CD8-positive, alpha-beta memory T cell (primary cell): Measurements from ENCODE around the gene DNM2. TPM values are rescaled to one million over a fixed set of nuclear protein-coding genes. Genes with fewer than 3 reads are reported as not detected.

Source experiments
- CTCF ChIA-PET: fragments of 350-600 bp; sonication (Branson Sonifier 250); formaldehyde crosslinking; loops from one replicate; lab custom pipeline; 2021; ENCODE audit warnings: antibody characterized with exemption; lab: Charles Lee
- POLR2A ChIA-PET: fragments of 350-600 bp; sonication (Branson Sonifier 250); formaldehyde crosslinking; loops from one replicate; lab custom pipeline; 2021; ENCODE audit warnings: antibody characterized with exemption; lab: Charles Lee
- DNase-seq, 5 donors: peaks; one replicate each; pipeline versions ENCODE4 v3.0.0 to v3.0.0-alpha.2; 2020 to 2022; ENCODE audit warnings: mixed read lengths in 1 of 5
- H3K27ac ChIP-seq: one replicate; pipeline ENCODE4 v1.7.0; 2013; ENCODE audit warnings: low read depth, mild to moderate bottlenecking, low read length, moderate library complexity
- H3K27me3 ChIP-seq: 2 replicates; pipeline ENCODE4 v1.7.0; 2013; ENCODE audit warnings: low read length, mild to moderate bottlenecking; ENCODE audit not compliant: insufficient read depth, poor library complexity, severe bottlenecking
- H3K36me3 ChIP-seq: 2 replicates; pipeline ENCODE4 v1.7.0; 2013; ENCODE audit warnings: mild to moderate bottlenecking, low read length, moderate library complexity; ENCODE audit not compliant: insufficient read depth
- H3K4me1 ChIP-seq: 2 replicates; pipeline ENCODE4 v1.7.0; 2013; ENCODE audit warnings: mild to moderate bottlenecking, low read length, moderate library complexity; ENCODE audit not compliant: insufficient read depth
- H3K4me3 ChIP-seq: 2 replicates; pipeline ENCODE4 v1.7.0; 2013; ENCODE audit warnings: mild to moderate bottlenecking, low read length
- H3K9me3 ChIP-seq: 2 replicates; pipeline ENCODE4 v1.7.0; 2013; ENCODE audit warnings: mild to moderate bottlenecking, low read length
- H3K27ac Mint-ChIP-seq, 8 donors: one replicate each; pipeline ENCODE4 v1.8.0; 2020 to 2021; ENCODE audit warnings: mixed read lengths in 8 of 8, mild to moderate bottlenecking in 6 of 8, inconsistent platforms in 3 of 8, moderate library complexity in 3 of 8
- H3K27me3 Mint-ChIP-seq, 2 donors: one replicate each; pipeline ENCODE4 v1.8.0; 2020 to 2021; ENCODE audit warnings: mixed read lengths in 2 of 2, mild to moderate bottlenecking in 1 of 2, moderate library complexity in 1 of 2
- H3K36me3 Mint-ChIP-seq, 3 donors: one replicate each; pipeline ENCODE4 v1.8.0; 2020 to 2021; ENCODE audit warnings: mixed read lengths in 3 of 3, inconsistent platforms in 1 of 3, mild to moderate bottlenecking in 1 of 3
- H3K4me1 Mint-ChIP-seq, 3 donors: one replicate each; pipeline ENCODE4 v1.8.0; 2020 to 2021; ENCODE audit warnings: mixed read lengths in 3 of 3, inconsistent platforms in 1 of 3, mild to moderate bottlenecking in 1 of 3
- H3K4me3 Mint-ChIP-seq, 7 donors: one replicate each; pipeline ENCODE4 v1.8.0; 2020 to 2021; ENCODE audit warnings: mixed read lengths in 7 of 7, mild to moderate bottlenecking in 6 of 7, moderate library complexity in 4 of 7, inconsistent platforms in 2 of 7
- H3K9me3 Mint-ChIP-seq, 5 donors: one replicate each; pipeline ENCODE4 v1.8.0; 2020 to 2022; ENCODE audit warnings: mixed read lengths in 5 of 5, mild to moderate bottlenecking in 3 of 5, moderate library complexity in 2 of 5, inconsistent platforms in 1 of 5
- polyA plus RNA-seq: library from polyadenylated mRNA; unstranded; fragments of 300-500 nt; fragmentation: Illumina TruSeq; gene quantifications from one replicate; pipeline ENCODE4 v1.2.3, GENCODE V29; 2021
- total RNA-seq, 2 experiments: library from RNA; stranded (reverse); gene quantifications; one replicate each; pipeline ENCODE4 v1.2.3, GENCODE V29; 2021

DNM2 gene
- total and polyA plus RNA-seq, 3 experiments from 2014 or later = 105 to 165 (median 154) TPM

DNA sequence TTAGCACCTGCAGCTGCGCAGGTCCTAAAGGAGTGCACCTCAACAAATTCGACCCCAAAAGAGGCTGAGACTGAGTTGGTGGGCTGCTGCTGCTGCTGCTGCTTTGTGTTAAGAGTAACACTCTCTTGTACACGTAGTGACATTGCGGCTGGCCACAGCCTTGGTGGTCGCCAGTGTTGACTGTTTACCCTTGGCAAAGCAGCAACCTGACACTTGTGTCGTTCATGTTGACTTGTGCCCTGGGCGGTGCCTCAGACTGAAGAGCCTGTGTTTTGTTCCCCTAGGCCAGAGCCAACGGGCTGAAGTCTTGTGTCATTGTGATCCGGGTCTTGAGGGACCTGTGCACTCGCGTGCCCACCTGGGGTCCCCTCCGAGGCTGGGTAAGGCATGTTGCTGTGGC is 39.1 kb upstream of the DNM2 start:
- ChIA-PET CTCF (interaction anchor here (1.1 to 1.4 kb wide), 2 partner anchors 21 to 186 kb away, joined by 3 to 6 read pairs; no protein-coding TSS in a partner anchor), POLR2A (no interaction called here)
- no peaks in the 10 kb centered on the region for H3K9me3 ChIP-seq
- no peaks in the 10 kb centered on the region for H3K4me1 ChIP-seq
- H3K27ac Mint-ChIP-seq = no peak overlapping the region
- H3K4me3 Mint-ChIP-seq = no peak overlapping the region
- H3K9me3 Mint-ChIP-seq = no peaks in the 10 kb centered on the region
- H3K27me3 ChIP-seq = no peaks in the 10 kb centered on the region
- no peak for DNase-seq
- H3K4me3 ChIP-seq = no peak overlapping the region
- no peak overlapping the region for H3K27ac ChIP-seq
- H3K36me3 Mint-ChIP-seq = peaks cover 0 to 89% (median 16%) of the 10 kb centered on the region in 3 donors
- peaks cover 0 to 3% (median 0%) of the 10 kb centered on the region in 3 donors for H3K4me1 Mint-ChIP-seq
- no peaks in the 10 kb centered on the region for H3K27me3 Mint-ChIP-seq
- H3K36me3 ChIP-seq = peaks cover 78% of the 10 kb centered on the region

DNA sequence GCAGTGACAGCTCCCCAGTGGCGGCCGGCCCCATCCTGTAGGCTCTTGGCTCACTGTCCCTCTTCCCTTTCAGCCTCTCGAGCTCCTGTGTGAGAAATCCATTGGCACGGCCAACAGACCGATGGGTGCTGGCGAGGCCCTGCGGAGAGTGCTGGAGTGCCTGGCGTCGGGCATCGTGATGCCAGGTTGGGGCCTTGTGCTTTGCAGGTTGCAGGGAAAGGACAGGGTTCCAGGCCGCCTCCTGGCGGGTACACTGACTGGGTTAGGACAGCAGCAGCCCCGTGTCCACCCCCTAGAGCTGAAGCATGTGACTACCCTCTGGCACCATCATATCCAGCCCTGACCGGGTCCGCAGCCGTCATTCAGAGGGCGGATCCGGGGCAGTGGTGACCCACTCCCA is 38.1 kb upstream of the DNM2 start:
- no peaks in the 10 kb centered on the region for H3K9me3 ChIP-seq
- Mint-ChIP-seq H3K9me3 (no peaks in the 10 kb centered on the region), H3K36me3 (peaks cover 0 to 93% (median 21%) of the 10 kb centered on the region in 3 donors), H3K4me3 (no peak overlapping the region), H3K27me3 (no peaks in the 10 kb centered on the region), H3K27ac (no peak overlapping the region), H3K4me1 (peaks cover 0 to 3% (median 0%) of the 10 kb centered on the region in 3 donors)
- no peaks in the 10 kb centered on the region for H3K27me3 ChIP-seq
- ChIA-PET CTCF (interaction anchor here (1.1 to 1.4 kb wide), 3 partner anchors 18 to 185 kb away, joined by 3 to 6 read pairs (median 3); no protein-coding TSS in a partner anchor), POLR2A (no interaction called here)
- peaks cover 86% of the 10 kb centered on the region for H3K36me3 ChIP-seq
- no peak for DNase-seq
- no peak overlapping the region for H3K4me3 ChIP-seq
- H3K4me1 ChIP-seq = no peaks in the 10 kb centered on the region
- H3K27ac ChIP-seq = no peak overlapping the region

DNA sequence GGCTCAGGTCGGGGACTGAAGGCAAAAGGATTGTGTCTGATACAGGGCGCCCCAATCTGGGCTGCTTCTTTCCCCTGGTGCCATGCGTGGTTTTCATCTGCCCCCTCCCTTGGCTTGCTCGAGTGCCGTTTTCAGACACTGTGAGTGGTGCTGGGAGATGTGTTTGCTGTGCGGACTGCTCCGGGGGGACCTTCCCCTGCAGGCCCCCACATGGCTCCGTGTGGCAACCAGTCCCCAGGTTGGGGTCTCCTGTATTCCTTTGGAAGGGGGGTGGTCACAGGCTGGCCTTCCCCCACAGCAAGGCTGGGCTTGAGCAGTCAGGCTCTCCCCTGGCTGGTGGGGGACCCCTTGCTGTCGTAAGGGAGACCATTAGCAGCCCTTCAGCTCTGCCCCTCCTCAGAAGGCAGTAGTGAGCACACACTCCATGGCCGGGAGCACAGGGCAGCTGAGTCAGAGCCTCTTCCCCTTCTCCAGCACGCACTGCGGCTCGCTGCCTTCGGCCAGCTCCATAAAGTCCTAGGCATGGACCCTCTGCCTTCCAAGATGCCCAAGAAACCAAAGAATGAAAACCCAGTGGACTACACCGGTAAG is 37.2 kb upstream of the DNM2 start:
- POLR2A ChIA-PET = no interaction called here
- Histone ChIP-seq H3K27me3 (no peaks in the 10 kb centered on the region), H3K36me3 (peaks cover 92% of the 10 kb centered on the region), H3K4me1 (no peaks in the 10 kb centered on the region), H3K27ac (no peak overlapping the region), H3K4me3 (no peak overlapping the region), H3K9me3 (no peaks in the 10 kb centered on the region)
- Mint-ChIP-seq H3K9me3 (no peaks in the 10 kb centered on the region), H3K4me1 (peaks cover 0 to 3% (median 0%) of the 10 kb centered on the region in 3 donors), H3K36me3 (peaks cover 0 to 93% (median 18%) of the 10 kb centered on the region in 3 donors), H3K4me3 (no peak overlapping the region), H3K27me3 (no peaks in the 10 kb centered on the region), H3K27ac (no peak overlapping the region)
- DNase-seq = no peak
- CTCF ChIA-PET = interaction anchor here (1.4 kb wide), 1 partner anchor 19 kb away, joined by 3 read pairs; no protein-coding TSS in a partner anchor

- Histone ChIP-seq H3K27me3 (no peaks in the 10 kb centered on the region), H3K36me3 (peaks cover 95% of the 10 kb centered on the region), H3K9me3 (no peaks in the 10 kb centered on the region), H3K4me1 (no peaks in the 10 kb centered on the region), H3K4me3 (no peak overlapping the region), H3K27ac (no peak overlapping the region)
- Mint-ChIP-seq H3K4me3 (no peak overlapping the region), H3K27ac (peak overlapping the region in 1 of 8 donors; percentile 85), H3K9me3 (no peaks in the 10 kb centered on the region), H3K27me3 (no peaks in the 10 kb centered on the region), H3K36me3 (peaks cover 0 to 95% (median 15%) of the 10 kb centered on the region in 3 donors), H3K4me1 (peaks cover 0 to 3% (median 0%) of the 10 kb centered on the region in 3 donors)
- CTCF ChIA-PET = interaction anchor here (1.4 kb wide), 1 partner anchor 18 kb away, joined by 3 read pairs; no protein-coding TSS in a partner anchor
- POLR2A ChIA-PET = interaction anchor here (0.9 kb wide), 1 partner anchor 20 kb away, joined by 3 read pairs; no protein-coding TSS in a partner anchor
- DNase-seq = no peak
Measured at GRCh38 chr19:10681658-10682057, 36.2 kb upstream of the DNM2 start.

DNA sequence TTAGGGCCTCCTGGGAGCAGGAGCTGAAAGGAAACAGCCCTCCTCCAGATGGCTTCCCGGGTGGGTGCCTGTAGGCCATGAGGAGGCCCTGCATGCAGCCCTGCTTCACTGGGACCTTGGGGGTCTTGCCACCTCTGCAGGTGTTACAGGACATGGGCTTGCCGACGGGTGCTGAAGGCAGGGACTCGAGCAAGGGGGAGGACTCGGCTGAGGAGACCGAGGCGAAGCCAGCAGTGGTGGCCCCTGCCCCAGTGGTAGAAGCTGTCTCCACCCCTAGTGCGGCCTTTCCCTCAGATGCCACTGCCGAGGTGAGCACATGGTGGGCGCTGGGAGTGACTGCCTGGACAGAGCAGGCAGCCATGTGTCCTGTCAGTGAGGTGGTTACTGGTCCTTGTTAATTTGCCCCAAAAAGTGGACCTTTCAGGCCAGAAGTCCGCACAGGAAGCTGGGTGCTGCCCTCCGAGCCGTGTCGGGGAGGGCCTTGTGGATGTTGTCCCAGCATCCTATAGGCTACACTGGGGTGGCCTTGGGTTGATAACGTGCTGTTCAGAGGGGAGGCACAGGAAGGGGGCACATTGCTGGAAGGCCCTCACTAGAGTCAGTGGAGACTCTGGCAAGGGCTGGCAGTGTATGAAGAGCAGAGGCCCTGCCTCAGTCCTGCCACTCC is 35.3 kb upstream of the DNM2 start:
- no peak for DNase-seq
- no peaks in the 10 kb centered on the region for H3K9me3 ChIP-seq
- Mint-ChIP-seq H3K4me1 (peaks cover 0 to 3% (median 0%) of the 10 kb centered on the region in 3 donors), H3K27me3 (no peaks in the 10 kb centered on the region), H3K4me3 (peak overlapping the region in 1 of 7 donors; percentile 48), H3K36me3 (peaks cover 0 to 95% (median 13%) of the 10 kb centered on the region in 3 donors), H3K9me3 (no peaks in the 10 kb centered on the region), H3K27ac (peak overlapping the region in 1 of 8 donors; percentile 36)
- CTCF ChIA-PET = interaction anchor here (1.2 to 1.4 kb wide), 2 partner anchors 17 to 19 kb away, joined by 3 read pairs; partner anchors contain the start of gene QTRT1
- no peaks in the 10 kb centered on the region for H3K4me1 ChIP-seq
- H3K27ac ChIP-seq = no peak overlapping the region
- H3K36me3 ChIP-seq = peaks cover 90% of the 10 kb centered on the region
- POLR2A ChIA-PET = interaction anchor here (0.9 kb wide), 1 partner anchor 19 kb away, joined by 3 read pairs; no protein-coding TSS in a partner anchor
- H3K4me3 ChIP-seq = no peak overlapping the region
- no peaks in the 10 kb centered on the region for H3K27me3 ChIP-seq

DNA sequence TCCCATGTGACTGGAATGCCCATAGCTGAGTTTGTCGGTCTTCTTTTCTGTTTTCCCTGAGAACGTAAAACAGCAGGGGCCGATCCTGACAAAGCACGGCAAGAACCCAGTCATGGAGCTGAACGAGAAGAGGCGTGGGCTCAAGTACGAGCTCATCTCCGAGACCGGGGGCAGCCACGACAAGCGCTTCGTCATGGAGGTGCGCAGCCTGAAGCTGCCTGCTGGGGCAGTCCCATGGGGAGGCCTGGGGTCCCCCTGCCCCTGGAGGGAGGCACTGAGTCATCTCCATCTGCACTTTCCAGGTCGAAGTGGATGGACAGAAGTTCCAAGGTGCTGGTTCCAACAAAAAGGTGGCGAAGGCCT is 34.8 kb upstream of the DNM2 start:
- no peaks in the 10 kb centered on the region for H3K27me3 Mint-ChIP-seq
- Histone ChIP-seq H3K4me3 (no peak overlapping the region), H3K9me3 (no peaks in the 10 kb centered on the region), H3K36me3 (peaks cover 85% of the 10 kb centered on the region), H3K4me1 (no peaks in the 10 kb centered on the region), H3K27me3 (no peaks in the 10 kb centered on the region), H3K27ac (no peak overlapping the region)
- CTCF ChIA-PET = interaction anchor here (1.2 kb wide), 1 partner anchor 19 kb away, joined by 3 read pairs; the partner anchor contains the start of gene QTRT1
- DNase-seq = no peak
- POLR2A ChIA-PET = no interaction called here
- H3K4me1 Mint-ChIP-seq = peaks cover 0 to 3% (median 0%) of the 10 kb centered on the region in 3 donors
- H3K36me3 Mint-ChIP-seq = peaks cover 0 to 95% (median 13%) of the 10 kb centered on the region in 3 donors
- no peak overlapping the region for H3K27ac Mint-ChIP-seq
- H3K9me3 Mint-ChIP-seq = no peaks in the 10 kb centered on the region
- peak overlapping the region in 1 of 7 donors; percentile 48 for H3K4me3 Mint-ChIP-seq

DNA sequence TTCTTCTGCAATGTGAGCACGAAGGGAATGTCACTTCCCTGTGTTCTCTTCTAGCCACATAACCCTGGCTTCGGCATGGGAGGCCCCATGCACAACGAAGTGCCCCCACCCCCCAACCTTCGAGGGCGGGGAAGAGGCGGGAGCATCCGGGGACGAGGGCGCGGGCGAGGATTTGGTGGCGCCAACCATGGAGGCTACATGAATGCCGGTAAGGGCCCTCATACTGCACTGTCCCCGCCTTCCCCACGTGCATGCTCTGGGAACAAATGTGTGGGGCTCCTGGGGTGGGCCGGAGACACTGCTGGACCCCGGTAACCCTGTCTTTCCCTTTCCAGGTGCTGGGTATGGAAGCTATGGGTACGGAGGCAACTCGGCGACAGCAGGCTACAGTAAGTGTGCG is 34.3 kb upstream of the DNM2 start:
- peaks cover 0 to 3% (median 0%) of the 10 kb centered on the region in 3 donors for H3K4me1 Mint-ChIP-seq
- no peak for DNase-seq
- POLR2A ChIA-PET = no interaction called here
- H3K27ac Mint-ChIP-seq = peak overlapping the region in 1 of 8 donors; percentile 73
- H3K27ac ChIP-seq = no peak overlapping the region
- H3K36me3 ChIP-seq = peaks cover 80% of the 10 kb centered on the region
- H3K27me3 Mint-ChIP-seq = no peaks in the 10 kb centered on the region
- peaks cover 0 to 95% (median 13%) of the 10 kb centered on the region in 3 donors for H3K36me3 Mint-ChIP-seq
- no peak overlapping the region for H3K4me3 ChIP-seq
- CTCF ChIA-PET = no interaction called here
- no peak overlapping the region for H3K4me3 Mint-ChIP-seq
- no peaks in the 10 kb centered on the region for H3K9me3 ChIP-seq
- no peaks in the 10 kb centered on the region for H3K4me1 ChIP-seq
- H3K9me3 Mint-ChIP-seq = no peaks in the 10 kb centered on the region
- H3K27me3 ChIP-seq = no peaks in the 10 kb centered on the region

DNA sequence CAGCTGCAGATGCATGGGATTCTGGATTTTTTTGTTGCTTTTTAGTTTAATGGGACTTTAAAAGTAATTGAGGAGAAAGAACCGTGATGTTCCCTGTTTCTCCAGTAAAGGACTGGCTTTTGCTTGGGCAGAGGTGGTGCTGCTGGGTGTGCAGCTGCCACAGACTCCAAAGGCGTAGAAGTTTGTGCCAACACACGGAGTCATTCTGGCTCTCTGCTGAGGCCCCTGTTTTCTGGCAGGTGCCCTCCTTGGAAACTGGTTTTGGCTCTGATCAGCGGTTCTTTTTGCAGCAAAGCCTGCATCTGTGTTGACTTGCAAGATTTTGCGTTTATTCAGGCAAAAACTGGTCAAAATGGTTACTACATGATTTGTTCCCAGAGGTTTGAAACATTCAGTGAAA is 32.7 kb upstream of the DNM2 start:
- Mint-ChIP-seq H3K4me1 (peaks cover 0 to 3% (median 0%) of the 10 kb centered on the region in 3 donors), H3K36me3 (peaks cover 0 to 96% (median 17%) of the 10 kb centered on the region in 3 donors), H3K4me3 (no peak overlapping the region), H3K27ac (no peak overlapping the region), H3K27me3 (no peaks in the 10 kb centered on the region), H3K9me3 (no peaks in the 10 kb centered on the region)
- ChIA-PET CTCF (no interaction called here), POLR2A (no interaction called here)
- Histone ChIP-seq H3K9me3 (no peaks in the 10 kb centered on the region), H3K27me3 (no peaks in the 10 kb centered on the region), H3K27ac (no peak overlapping the region), H3K4me1 (no peaks in the 10 kb centered on the region), H3K4me3 (no peak overlapping the region), H3K36me3 (peaks cover 70% of the 10 kb centered on the region)
- DNase-seq = no peak
